Measurements from ENCODE around the gene TRIM9.

DNA sequence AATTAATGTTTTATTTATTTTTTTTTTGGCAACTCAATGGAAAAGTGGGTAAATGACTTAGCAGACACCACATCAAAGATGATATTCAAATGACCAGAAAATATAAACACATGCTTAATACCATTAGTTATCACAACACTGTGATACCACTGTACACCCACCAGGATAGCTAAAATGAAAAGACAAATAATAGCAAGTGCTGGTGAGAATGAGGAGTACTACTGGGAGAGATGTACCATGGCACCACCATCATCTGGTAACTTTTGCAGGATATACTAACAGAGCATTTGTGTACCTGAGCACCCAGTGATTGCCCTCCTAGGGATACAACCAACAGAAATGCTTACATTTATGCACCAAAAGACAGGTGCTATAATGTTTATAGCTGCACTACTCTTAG is 21.9 kb downstream of the TRIM9 start:
- TF ChIP-seq, protein P1, sequence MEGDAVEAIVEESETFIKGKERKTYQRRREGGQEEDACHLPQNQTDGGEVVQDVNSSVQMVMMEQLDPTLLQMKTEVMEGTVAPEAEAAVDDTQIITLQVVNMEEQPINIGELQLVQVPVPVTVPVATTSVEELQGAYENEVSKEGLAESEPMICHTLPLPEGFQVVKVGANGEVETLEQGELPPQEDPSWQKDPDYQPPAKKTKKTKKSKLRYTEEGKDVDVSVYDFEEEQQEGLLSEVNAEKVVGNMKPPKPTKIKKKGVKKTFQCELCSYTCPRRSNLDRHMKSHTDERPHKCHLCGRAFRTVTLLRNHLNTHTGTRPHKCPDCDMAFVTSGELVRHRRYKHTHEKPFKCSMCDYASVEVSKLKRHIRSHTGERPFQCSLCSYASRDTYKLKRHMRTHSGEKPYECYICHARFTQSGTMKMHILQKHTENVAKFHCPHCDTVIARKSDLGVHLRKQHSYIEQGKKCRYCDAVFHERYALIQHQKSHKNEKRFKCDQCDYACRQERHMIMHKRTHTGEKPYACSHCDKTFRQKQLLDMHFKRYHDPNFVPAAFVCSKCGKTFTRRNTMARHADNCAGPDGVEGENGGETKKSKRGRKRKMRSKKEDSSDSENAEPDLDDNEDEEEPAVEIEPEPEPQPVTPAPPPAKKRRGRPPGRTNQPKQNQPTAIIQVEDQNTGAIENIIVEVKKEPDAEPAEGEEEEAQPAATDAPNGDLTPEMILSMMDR (IDR thresholded peaks at IDR 0.05): no peak
- TF ChIP-seq POLR2A (IDR thresholded peaks at IDR 0.05) (no peak), POLR2AphosphoS5 (IDR thresholded peaks at IDR 0.05; ENCODE audit: insufficient read depth in 1 of 2, low read depth in 1 of 2) (no peak)

Data from vagina (tissue), 2 donors.